PC-3 (cell line): ENCODE results near the gene VAPA. TPM values are rescaled to one million over a fixed set of nuclear protein-coding genes. Genes with fewer than 3 reads are reported as not detected.
A peak's percentile ranks its signal among the peaks of the same experiment; 100 is the strongest.

Source experiments
- ATAC-seq: fragments of 200-7000 bp; cut with Tn5 transposase; 2 replicates; pipeline ENCODE4 v1.9.1; 2020; ENCODE audit warnings: mild to moderate bottlenecking, moderate library complexity
- BruUV-seq: library from RNA; stranded (reverse); fragments of 400-500 nt; replicated peaks from 2 replicates; lab custom pipeline; 2021; lab: Mats Ljungman, UMichigan
- CTCF ChIA-PET: fragments of 300-600 bp; sonication (Branson Sonifier 250); formaldehyde crosslinking; loops from one replicate; lab custom pipeline; 2022; ENCODE audit warnings: antibody characterized with exemption; lab: Charles Lee
- POLR2A ChIA-PET: fragments of 300-600 bp; sonication (Branson Sonifier 250); formaldehyde crosslinking; loops from one replicate; lab custom pipeline; 2022; ENCODE audit warnings: antibody characterized with exemption; ENCODE audit not compliant: unreplicated experiment; lab: Charles Lee
- DNase-seq: peaks from one replicate; pipeline ENCODE4 v3.0.0-alpha.2; 2015
- H2AFZ ChIP-seq: fragments of 300-600 bp; sonication (generic); 2 replicates; pipeline ENCODE4 v1.6.0; 2016; ENCODE audit warnings: antibody characterized with exemption, low read length
- H3F3A ChIP-seq: fragments of 300-600 bp; sonication (generic); one replicate; pipeline ENCODE4 v1.6.0; 2017; ENCODE audit warnings: antibody characterized with exemption, low read length, control low read depth, mild to moderate bottlenecking; ENCODE audit not compliant: unreplicated experiment
- H3K27ac ChIP-seq: fragments of 300-600 bp; sonication (generic); 2 replicates; pipeline ENCODE4 v1.5.1; 2016; ENCODE audit warnings: mild to moderate bottlenecking, low read length
- H3K27me3 ChIP-seq: fragments of 300-600 bp; sonication (generic); 2 replicates; pipeline ENCODE4 v1.6.1; 2016; ENCODE audit warnings: low read length, mixed read lengths
- H3K36me3 ChIP-seq: fragments of 300-600 bp; sonication (generic); 2 replicates; pipeline ENCODE4 v1.6.1; 2016; ENCODE audit warnings: low read depth, mixed run types, low read length, mixed read lengths
- H3K4me1 ChIP-seq: fragments of 300-600 bp; sonication (generic); 2 replicates; pipeline ENCODE4 v1.5.1; 2016; ENCODE audit warnings: low read length; ENCODE audit not compliant: insufficient read depth
- H3K4me2 ChIP-seq: fragments of 300-600 bp; sonication (generic); 2 replicates; pipeline ENCODE4 v1.6.0; 2016; ENCODE audit warnings: low read length
- H3K4me3 ChIP-seq: fragments of 300-600 bp; sonication (generic); 2 replicates; pipeline ENCODE4 v1.5.1; 2016; ENCODE audit warnings: mild to moderate bottlenecking, low read length, mixed read lengths
- H3K79me2 ChIP-seq: fragments of 300-600 bp; sonication (generic); 2 replicates; pipeline ENCODE4 v1.6.1; 2017; ENCODE audit warnings: low read length, mixed read lengths
- H3K9ac ChIP-seq: fragments of 300-600 bp; sonication (generic); 2 replicates; pipeline ENCODE4 v1.6.0; 2016; ENCODE audit warnings: mild to moderate bottlenecking, low read length
- H3K9me2 ChIP-seq: fragments of 300-600 bp; sonication (generic); replicated peaks from 2 replicates; pipeline ENCODE4 v1.6.1; 2016; ENCODE audit warnings: mixed run types, low read length, mixed read lengths
- H3K9me3 ChIP-seq: fragments of 300-600 bp; sonication (generic); 2 replicates; pipeline ENCODE4 v1.6.1; 2016; ENCODE audit warnings: low read length, mixed read lengths
- H4K20me1 ChIP-seq: fragments of 300-600 bp; sonication (generic); 2 replicates; pipeline ENCODE4 v1.6.1; 2016; ENCODE audit warnings: low read length, mixed read lengths
- EZH2 ChIP-seq: fragments of 300-600 bp; sonication (generic); IDR thresholded peaks from one replicate; pipeline ENCODE4 v1.6.1; 2017; ENCODE audit warnings: antibody characterized with exemption, mild to moderate bottlenecking, low read length; ENCODE audit not compliant: unreplicated experiment
- EZH2phosphoT487 ChIP-seq: fragments of 300-600 bp; sonication (generic); IDR thresholded peaks from 2 replicates; pipeline ENCODE4 v1.6.1; 2018; ENCODE audit warnings: mild to moderate bottlenecking, antibody characterized with exemption, low read length, borderline replicate concordance
- intact Hi-C: fragments of 100-400 bp; cut with micrococcal nuclease; formaldehyde crosslinking; loops from 2 replicates; pipeline ENCODE4 v1.9.0; 2023
- total RNA-seq: library from RNA; depleted of rRNA; stranded (reverse); fragments of >200 nt; gene quantifications from 2 replicates; pipeline ENCODE4 v1.2.3, GENCODE V29; 2014
- TF ChIP-seq, protein P1 (sequence below): fragments of 300-600 bp; sonication (generic); conservative IDR thresholded peaks from 2 replicates; pipeline ENCODE4 v1.5.1; 2017; ENCODE audit warnings: antibody characterized with exemption, low read depth, mild to moderate bottlenecking, low read length

Gene VAPA
- total RNA-seq, 1 experiment from 2014 or later = 281 TPM

GRCh38 chr18:9986156-9986930, 72.5 kb downstream of the VAPA start:
- intact Hi-C loops = no loop called here
- TF ChIP-seq, protein P1, sequence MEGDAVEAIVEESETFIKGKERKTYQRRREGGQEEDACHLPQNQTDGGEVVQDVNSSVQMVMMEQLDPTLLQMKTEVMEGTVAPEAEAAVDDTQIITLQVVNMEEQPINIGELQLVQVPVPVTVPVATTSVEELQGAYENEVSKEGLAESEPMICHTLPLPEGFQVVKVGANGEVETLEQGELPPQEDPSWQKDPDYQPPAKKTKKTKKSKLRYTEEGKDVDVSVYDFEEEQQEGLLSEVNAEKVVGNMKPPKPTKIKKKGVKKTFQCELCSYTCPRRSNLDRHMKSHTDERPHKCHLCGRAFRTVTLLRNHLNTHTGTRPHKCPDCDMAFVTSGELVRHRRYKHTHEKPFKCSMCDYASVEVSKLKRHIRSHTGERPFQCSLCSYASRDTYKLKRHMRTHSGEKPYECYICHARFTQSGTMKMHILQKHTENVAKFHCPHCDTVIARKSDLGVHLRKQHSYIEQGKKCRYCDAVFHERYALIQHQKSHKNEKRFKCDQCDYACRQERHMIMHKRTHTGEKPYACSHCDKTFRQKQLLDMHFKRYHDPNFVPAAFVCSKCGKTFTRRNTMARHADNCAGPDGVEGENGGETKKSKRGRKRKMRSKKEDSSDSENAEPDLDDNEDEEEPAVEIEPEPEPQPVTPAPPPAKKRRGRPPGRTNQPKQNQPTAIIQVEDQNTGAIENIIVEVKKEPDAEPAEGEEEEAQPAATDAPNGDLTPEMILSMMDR = no peak
- no peak for TF ChIP-seq EZH2
- no peak for TF ChIP-seq EZH2phosphoT487
- Histone ChIP-seq H2AFZ (no peak overlapping the region), H3K4me2 (no peak overlapping the region), H3K79me2 (no peaks in the 10 kb centered on the region), H3K4me3 (no peak overlapping the region), H3K27me3 (peaks cover 60% of the 10 kb centered on the region), H3K9me3 (no peaks in the 10 kb centered on the region), H3K4me1 (no peaks in the 10 kb centered on the region), H3K27ac (no peak overlapping the region), H3K9me2 (no peaks in the 10 kb centered on the region), H3K9ac (no peak overlapping the region), H3K36me3 (no peaks in the 10 kb centered on the region), H4K20me1 (no peaks in the 10 kb centered on the region), H3F3A (no peaks in the 10 kb centered on the region)
- DNase-seq (no peak), ATAC-seq (no peak)
- BruUV-seq = no TSS peak
- ChIA-PET CTCF (no interaction called here), POLR2A (no interaction called here)

- DNase-seq = no peak
- Histone ChIP-seq H3F3A (no peaks in the 10 kb centered on the region), H3K27me3 (peaks cover 69% of the 10 kb centered on the region), H3K4me2 (no peak overlapping the region), H2AFZ (no peak overlapping the region), H4K20me1 (no peaks in the 10 kb centered on the region), H3K9me2 (no peaks in the 10 kb centered on the region), H3K9ac (no peak overlapping the region), H3K4me3 (no peak overlapping the region), H3K36me3 (no peaks in the 10 kb centered on the region), H3K4me1 (no peaks in the 10 kb centered on the region), H3K27ac (no peak overlapping the region), H3K79me2 (no peaks in the 10 kb centered on the region), H3K9me3 (no peaks in the 10 kb centered on the region)
- BruUV-seq = no TSS peak
- CTCF ChIA-PET = interaction anchor here (0.7 kb wide), 1 partner anchor 508 kb away, joined by 3 read pairs; no protein-coding TSS in a partner anchor
- no peak for ATAC-seq
- POLR2A ChIA-PET = no interaction called here
- TF ChIP-seq EZH2phosphoT487 (no peak), EZH2 (no peak)
- TF ChIP-seq, protein P1 = no peak
- intact Hi-C loops = no loop called here
Observed at GRCh38 chr18:9987345-9987744, 73.5 kb downstream of the VAPA start.

- BruUV-seq = no TSS peak
- no peaks in the 10 kb centered on the region for H3F3A ChIP-seq
- DNase-seq (no peak), ATAC-seq (peak; percentile 73)
- no peaks in the 10 kb centered on the region for H3K79me2 ChIP-seq
- no peaks in the 10 kb centered on the region for H3K9me2 ChIP-seq
- no peaks in the 10 kb centered on the region for H3K4me1 ChIP-seq
- H3K27ac ChIP-seq = no peak overlapping the region
- H3K36me3 ChIP-seq = no peaks in the 10 kb centered on the region
- peaks cover 74% of the 10 kb centered on the region for H3K27me3 ChIP-seq
- intact Hi-C loops = no loop called here
- H3K4me2 ChIP-seq = no peak overlapping the region
- no peaks in the 10 kb centered on the region for H4K20me1 ChIP-seq
- CTCF ChIA-PET = interaction anchor here (0.5 to 0.7 kb wide), 2 partner anchors 508 to 610 kb away, joined by 3 to 8 read pairs; no protein-coding TSS in a partner anchor
- no peak overlapping the region for H2AFZ ChIP-seq
- TF ChIP-seq, protein P1 = no peak
- no peak for TF ChIP-seq EZH2
- no peak for TF ChIP-seq EZH2phosphoT487
- no peak overlapping the region for H3K4me3 ChIP-seq
- H3K9me3 ChIP-seq = no peaks in the 10 kb centered on the region
- POLR2A ChIA-PET = no interaction called here
- no peak overlapping the region for H3K9ac ChIP-seq
Observed at GRCh38 chr18:9987931-9988330, 74.1 kb downstream of the VAPA start.
